ENCODE data around the gene NSDHL. TPM values are rescaled to one million over a fixed set of nuclear protein-coding genes. Genes with fewer than 3 reads are reported as not detected.
A peak's percentile ranks its signal among the peaks of the same experiment; 100 is the strongest.

NSDHL gene
- total and polyA plus RNA-seq, 7 donors: 5.3 to 18.7 (median 9.1) TPM

DNA sequence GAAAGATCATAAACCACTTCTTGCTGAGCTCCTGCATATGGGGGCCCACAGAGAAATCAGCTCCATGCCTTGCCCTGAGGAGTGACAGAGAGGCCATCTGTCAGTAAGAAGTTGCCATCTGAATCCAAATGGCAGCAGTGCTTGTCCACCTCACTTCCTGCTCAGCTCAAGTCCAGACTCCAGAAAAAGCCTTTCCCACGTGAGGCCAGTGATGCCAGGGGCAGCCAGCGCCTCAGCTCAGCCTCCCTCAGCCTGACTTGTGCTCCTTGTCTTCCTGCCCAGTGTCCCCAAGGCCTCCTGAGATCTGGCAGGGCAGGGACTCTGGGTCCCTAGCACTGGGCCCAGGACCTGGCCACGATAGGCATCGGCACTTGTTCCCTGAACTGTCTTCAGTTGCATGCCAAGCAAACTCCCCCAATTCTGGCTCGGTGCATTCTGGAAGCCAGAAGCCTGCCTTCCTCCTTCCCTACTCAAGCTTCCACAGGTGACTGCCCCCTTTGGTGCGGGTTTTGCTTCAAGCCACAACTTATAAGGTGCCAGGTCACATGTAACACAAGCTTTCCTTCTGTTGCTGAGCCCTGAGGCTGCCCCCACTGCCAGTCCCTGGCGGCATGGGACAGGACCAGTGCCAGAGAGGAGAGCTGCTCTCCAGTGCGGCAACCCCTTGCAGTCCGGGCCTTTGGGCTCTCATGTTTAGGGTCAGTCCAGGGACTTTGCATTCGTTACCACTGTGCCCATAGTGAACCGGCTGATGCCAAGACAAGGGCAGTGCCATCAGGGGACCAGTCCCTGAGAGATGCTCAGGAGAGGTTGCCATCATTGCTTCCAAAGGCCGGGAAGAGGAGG, 69.2 kb downstream of the NSDHL start:
- ATAC-seq: no peak
- no peaks in the 10 kb centered on the region for H3K4me1 ChIP-seq

DNA sequence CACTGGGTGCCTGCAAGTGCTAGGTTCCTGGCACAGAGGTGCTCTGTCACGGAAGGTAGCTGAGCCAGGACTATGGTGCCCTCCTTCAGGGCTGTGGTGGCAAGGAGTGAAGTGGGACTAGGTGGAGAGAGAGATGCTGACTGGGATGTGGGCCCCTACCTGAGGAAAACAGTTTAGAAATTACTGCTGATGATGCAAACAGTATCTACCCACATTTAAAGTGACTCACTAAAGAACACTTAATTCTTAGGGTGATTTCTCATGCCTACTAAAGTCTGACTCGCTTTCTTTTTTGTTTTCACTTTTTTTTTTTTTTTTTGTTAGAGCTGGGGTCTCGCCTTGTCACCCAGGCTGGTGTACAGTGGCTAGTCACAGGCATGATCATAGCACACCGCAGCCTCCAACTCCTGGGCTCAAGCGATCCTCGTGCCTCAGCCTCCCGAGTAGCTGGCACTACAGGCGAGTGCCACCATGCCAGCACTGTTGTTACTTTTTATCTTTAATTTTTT, 70.1 kb downstream of the NSDHL start:
- no peaks in the 10 kb centered on the region for H3K9me3 ChIP-seq
- intact Hi-C loops (cut with DNase I): no loop called here
- H3K4me1 ChIP-seq: no peaks in the 10 kb centered on the region
- no peak overlapping the region for H3K4me3 ChIP-seq
- TF ChIP-seq, protein P1, sequence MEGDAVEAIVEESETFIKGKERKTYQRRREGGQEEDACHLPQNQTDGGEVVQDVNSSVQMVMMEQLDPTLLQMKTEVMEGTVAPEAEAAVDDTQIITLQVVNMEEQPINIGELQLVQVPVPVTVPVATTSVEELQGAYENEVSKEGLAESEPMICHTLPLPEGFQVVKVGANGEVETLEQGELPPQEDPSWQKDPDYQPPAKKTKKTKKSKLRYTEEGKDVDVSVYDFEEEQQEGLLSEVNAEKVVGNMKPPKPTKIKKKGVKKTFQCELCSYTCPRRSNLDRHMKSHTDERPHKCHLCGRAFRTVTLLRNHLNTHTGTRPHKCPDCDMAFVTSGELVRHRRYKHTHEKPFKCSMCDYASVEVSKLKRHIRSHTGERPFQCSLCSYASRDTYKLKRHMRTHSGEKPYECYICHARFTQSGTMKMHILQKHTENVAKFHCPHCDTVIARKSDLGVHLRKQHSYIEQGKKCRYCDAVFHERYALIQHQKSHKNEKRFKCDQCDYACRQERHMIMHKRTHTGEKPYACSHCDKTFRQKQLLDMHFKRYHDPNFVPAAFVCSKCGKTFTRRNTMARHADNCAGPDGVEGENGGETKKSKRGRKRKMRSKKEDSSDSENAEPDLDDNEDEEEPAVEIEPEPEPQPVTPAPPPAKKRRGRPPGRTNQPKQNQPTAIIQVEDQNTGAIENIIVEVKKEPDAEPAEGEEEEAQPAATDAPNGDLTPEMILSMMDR (IDR thresholded peaks at IDR 0.05): no peak
- ATAC-seq: no peak
- no peak overlapping the region for H3K27ac ChIP-seq
- H3K27me3 ChIP-seq (ENCODE audit: insufficient read depth in 3 of 3, low read length in 2 of 3): peaks cover 0 to 73% (median 6%) of the 10 kb centered on the region in 3 donors
- DNase-seq: no peak
- WGBS, 3 donors: 90 to 96% (median 96%) methylated on average over 7 to 8 of the region's 8 CpGs
- H3K36me3 ChIP-seq (ENCODE audit: insufficient read depth in 1 of 2, low read depth in 1 of 2): no peaks in the 10 kb centered on the region

More for the DNA sequence above, 69.2 kb downstream of the NSDHL start:
- Histone ChIP-seq H3K4me3 (no peak overlapping the region), H3K36me3 (ENCODE audit: insufficient read depth in 1 of 2, low read depth in 1 of 2) (no peaks in the 10 kb centered on the region), H3K27ac (no peak overlapping the region), H3K9me3 (no peaks in the 10 kb centered on the region), H3K27me3 (ENCODE audit: insufficient read depth in 3 of 3, low read length in 2 of 3) (peaks cover 0 to 71% (median 6%) of the 10 kb centered on the region in 3 donors)
- TF ChIP-seq, protein P1 (IDR thresholded peaks at IDR 0.05): no peak
- intact Hi-C loops (cut with DNase I): no loop called here
- DNase-seq: no peak
- 70 to 90% (median 81%) methylated on average over 12 of the region's 12 CpGs for WGBS, 3 donors

DNA sequence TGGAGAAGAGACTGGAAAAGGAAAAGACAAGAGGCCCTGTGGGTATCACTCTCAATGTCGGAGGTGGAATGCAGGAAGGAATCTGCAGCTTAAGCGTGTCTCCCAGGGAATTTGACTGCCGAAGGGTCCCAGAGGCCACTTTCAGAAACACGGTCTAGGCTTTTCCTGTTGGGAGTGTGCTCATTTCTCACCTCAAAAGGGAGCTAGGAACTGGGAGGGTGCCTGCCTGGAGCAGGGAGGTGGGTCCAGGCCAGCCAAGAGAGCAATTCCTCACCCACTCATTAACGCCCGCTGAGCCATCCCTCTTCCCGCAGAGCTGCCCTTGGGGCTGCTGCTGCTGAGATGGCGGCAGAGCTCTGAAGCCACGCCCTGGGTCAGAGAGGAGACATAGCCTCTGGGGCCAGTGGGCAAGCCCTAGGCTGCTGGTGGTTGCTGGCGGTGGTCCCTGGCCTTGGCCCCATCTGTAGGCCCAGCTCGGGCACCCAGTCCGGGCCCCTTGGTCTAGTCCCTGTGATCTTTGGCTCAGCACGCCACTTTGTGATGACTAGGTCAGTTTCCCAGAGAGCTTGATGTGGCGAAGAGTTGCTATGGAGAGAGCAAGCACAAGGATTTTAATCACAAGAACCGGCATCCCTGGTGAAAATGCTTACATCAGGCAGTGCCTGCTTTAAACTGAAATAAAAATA, 71.1 kb downstream of the NSDHL start:
- no peaks in the 10 kb centered on the region for H3K4me1 ChIP-seq
- H3K27ac ChIP-seq: no peak overlapping the region
- TF ChIP-seq, protein P1 (IDR thresholded peaks at IDR 0.05): no peak
- ATAC-seq: no peak
- no peaks in the 10 kb centered on the region for H3K9me3 ChIP-seq
- WGBS, 3 donors: 72 to 78% (median 75%) methylated on average over 14 to 15 of the region's 15 CpGs
- no peaks in the 10 kb centered on the region for H3K36me3 ChIP-seq (ENCODE audit: insufficient read depth in 1 of 2, low read depth in 1 of 2)
- DNase-seq: peak in 1 of 2 donors; percentile 34
- H3K4me3 ChIP-seq: no peak overlapping the region
- intact Hi-C loops (cut with DNase I): no loop called here
- H3K27me3 ChIP-seq (ENCODE audit: insufficient read depth in 3 of 3, low read length in 2 of 3): peaks cover 0 to 68% (median 6%) of the 10 kb centered on the region in 3 donors

DNA sequence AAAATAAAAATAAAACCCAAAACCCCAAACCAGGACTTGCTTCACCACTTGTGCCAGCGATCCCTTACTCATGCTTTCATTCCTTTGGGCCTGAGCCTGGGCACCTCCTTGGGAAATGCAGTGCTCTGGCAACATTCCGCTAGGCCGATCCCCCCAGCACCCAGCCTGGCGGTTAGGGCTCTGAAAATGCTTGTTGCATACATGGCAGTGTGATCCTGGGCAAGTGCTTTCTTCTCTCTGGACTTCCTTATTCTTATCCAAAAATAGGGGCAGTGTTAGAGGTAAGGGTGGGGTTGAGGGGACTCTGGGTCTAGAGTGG, 71.6 kb downstream of the NSDHL start:
- DNase-seq: no peak
- H3K4me3 ChIP-seq: no peak overlapping the region

More for the DNA sequence above, 71.6 kb downstream of the NSDHL start:
- no peaks in the 10 kb centered on the region for H3K4me1 ChIP-seq
- peaks cover 0 to 67% (median 6%) of the 10 kb centered on the region in 3 donors for H3K27me3 ChIP-seq (ENCODE audit: insufficient read depth in 3 of 3, low read length in 2 of 3)
- intact Hi-C loops (cut with DNase I): no loop called here
- WGBS, 3 donors: 84 to 96% (median 90%) methylated on average over 4 of the region's 4 CpGs
- no peak overlapping the region for H3K27ac ChIP-seq
- TF ChIP-seq, protein P1 (IDR thresholded peaks at IDR 0.05): no peak
- no peak for ATAC-seq
- no peaks in the 10 kb centered on the region for H3K36me3 ChIP-seq (ENCODE audit: insufficient read depth in 1 of 2, low read depth in 1 of 2)
- H3K9me3 ChIP-seq: no peaks in the 10 kb centered on the region
